ENCODE data around the gene R3HDML.

DNA sequence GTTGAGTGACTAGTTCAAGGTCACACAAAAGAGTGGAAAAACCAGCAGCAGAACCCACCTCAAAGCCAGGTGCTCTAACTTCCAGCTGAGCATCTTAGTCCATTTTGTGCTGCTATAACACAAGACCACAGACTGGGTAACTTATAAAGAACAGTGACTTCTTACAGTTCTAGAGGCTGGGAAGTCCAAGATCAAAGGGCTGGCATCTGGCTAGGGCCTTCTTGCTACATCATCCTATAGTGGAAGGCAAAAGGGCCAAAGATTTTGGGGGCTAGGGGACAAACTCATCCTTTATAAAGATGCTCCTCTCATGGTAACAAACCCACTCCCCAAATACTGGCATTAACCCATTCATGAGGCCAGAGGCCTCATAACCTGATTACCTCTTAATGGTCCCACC is 35.6 kb upstream of the R3HDML start:
- TF ChIP-seq POLR2AphosphoS5 (IDR thresholded peaks at IDR 0.05) (no peak), POLR2A (IDR thresholded peaks at IDR 0.05) (no peak)
- TF ChIP-seq, protein P1, sequence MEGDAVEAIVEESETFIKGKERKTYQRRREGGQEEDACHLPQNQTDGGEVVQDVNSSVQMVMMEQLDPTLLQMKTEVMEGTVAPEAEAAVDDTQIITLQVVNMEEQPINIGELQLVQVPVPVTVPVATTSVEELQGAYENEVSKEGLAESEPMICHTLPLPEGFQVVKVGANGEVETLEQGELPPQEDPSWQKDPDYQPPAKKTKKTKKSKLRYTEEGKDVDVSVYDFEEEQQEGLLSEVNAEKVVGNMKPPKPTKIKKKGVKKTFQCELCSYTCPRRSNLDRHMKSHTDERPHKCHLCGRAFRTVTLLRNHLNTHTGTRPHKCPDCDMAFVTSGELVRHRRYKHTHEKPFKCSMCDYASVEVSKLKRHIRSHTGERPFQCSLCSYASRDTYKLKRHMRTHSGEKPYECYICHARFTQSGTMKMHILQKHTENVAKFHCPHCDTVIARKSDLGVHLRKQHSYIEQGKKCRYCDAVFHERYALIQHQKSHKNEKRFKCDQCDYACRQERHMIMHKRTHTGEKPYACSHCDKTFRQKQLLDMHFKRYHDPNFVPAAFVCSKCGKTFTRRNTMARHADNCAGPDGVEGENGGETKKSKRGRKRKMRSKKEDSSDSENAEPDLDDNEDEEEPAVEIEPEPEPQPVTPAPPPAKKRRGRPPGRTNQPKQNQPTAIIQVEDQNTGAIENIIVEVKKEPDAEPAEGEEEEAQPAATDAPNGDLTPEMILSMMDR (IDR thresholded peaks at IDR 0.05): no peak

Data from upper lobe of left lung (tissue), 4 donors.